Fibroblast of pulmonary artery (primary cell): ENCODE data around the gene AAR2.

Experiments
- DNase-seq: peaks from one replicate; pipeline ENCODE4 v3.0.0-alpha.2; 2010; ENCODE audit warnings: low read depth
- H3K4me3 ChIP-seq: replicated peaks from 2 replicates; pipeline ENCODE4 v1.5.1; 2011; ENCODE audit warnings: low read depth, mild to moderate bottlenecking, control low read depth, low read length, moderate library complexity
- TF ChIP-seq, protein P1 (sequence below): IDR thresholded peaks from 2 replicates; pipeline ENCODE4 v1.5.1; 2011; ENCODE audit warnings: mild to moderate bottlenecking, control low read depth, low read length, inconsistent platforms; ENCODE audit errors: missing control alignments

AAR2 gene

GRCh38 chr20:36235892-36236785, at the start of gene AAR2:
Gene AAR2 (plus strand): TSS chr20:36236478. CDS start chr20:36239869, 3,391 bp downstream.
- DNase-seq, result peak; percentile 84
- TF ChIP-seq, protein P1, sequence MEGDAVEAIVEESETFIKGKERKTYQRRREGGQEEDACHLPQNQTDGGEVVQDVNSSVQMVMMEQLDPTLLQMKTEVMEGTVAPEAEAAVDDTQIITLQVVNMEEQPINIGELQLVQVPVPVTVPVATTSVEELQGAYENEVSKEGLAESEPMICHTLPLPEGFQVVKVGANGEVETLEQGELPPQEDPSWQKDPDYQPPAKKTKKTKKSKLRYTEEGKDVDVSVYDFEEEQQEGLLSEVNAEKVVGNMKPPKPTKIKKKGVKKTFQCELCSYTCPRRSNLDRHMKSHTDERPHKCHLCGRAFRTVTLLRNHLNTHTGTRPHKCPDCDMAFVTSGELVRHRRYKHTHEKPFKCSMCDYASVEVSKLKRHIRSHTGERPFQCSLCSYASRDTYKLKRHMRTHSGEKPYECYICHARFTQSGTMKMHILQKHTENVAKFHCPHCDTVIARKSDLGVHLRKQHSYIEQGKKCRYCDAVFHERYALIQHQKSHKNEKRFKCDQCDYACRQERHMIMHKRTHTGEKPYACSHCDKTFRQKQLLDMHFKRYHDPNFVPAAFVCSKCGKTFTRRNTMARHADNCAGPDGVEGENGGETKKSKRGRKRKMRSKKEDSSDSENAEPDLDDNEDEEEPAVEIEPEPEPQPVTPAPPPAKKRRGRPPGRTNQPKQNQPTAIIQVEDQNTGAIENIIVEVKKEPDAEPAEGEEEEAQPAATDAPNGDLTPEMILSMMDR, result no peak
- H3K4me3 ChIP-seq, result peak within 1 kb of the TSS; percentile 96

GRCh38 chr20:36193977-36194712, 42.1 kb upstream of the AAR2 start:
- TF ChIP-seq, protein P1, result no peak
- DNase-seq, result no peak

GRCh38 chr20:36196676-36197075, 39.6 kb upstream of the AAR2 start:
- H3K4me3 ChIP-seq, result no peak overlapping the region
- DNase-seq, result no peak
- TF ChIP-seq, protein P1, result no peak

More at GRCh38 chr20:36193977-36194712, 42.1 kb upstream of the AAR2 start:
- H3K4me3 ChIP-seq, result no peak overlapping the region

DNA sequence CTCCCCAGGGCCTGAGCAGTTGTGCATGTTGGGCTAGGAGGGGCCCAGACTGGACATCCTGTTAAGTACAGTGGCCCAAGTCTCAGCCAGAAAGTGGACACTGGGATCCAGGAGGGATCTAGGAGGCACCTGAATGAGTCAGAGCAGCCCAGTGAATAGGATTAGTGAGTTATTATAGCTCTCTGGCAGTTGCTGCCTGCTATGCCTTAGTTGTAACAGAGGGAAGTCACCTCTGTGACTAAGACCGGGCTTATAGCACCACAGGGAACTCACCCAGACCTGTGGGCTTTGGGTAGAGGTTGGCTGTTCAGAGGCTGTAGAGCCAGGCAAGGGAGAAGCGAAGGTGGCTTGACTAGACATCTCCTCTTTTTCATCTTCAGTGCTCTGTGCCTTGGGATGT, 39.0 kb upstream of the AAR2 start:
- TF ChIP-seq, protein P1, result no peak
- DNase-seq, result no peak
- no peak overlapping the region for H3K4me3 ChIP-seq

DNA sequence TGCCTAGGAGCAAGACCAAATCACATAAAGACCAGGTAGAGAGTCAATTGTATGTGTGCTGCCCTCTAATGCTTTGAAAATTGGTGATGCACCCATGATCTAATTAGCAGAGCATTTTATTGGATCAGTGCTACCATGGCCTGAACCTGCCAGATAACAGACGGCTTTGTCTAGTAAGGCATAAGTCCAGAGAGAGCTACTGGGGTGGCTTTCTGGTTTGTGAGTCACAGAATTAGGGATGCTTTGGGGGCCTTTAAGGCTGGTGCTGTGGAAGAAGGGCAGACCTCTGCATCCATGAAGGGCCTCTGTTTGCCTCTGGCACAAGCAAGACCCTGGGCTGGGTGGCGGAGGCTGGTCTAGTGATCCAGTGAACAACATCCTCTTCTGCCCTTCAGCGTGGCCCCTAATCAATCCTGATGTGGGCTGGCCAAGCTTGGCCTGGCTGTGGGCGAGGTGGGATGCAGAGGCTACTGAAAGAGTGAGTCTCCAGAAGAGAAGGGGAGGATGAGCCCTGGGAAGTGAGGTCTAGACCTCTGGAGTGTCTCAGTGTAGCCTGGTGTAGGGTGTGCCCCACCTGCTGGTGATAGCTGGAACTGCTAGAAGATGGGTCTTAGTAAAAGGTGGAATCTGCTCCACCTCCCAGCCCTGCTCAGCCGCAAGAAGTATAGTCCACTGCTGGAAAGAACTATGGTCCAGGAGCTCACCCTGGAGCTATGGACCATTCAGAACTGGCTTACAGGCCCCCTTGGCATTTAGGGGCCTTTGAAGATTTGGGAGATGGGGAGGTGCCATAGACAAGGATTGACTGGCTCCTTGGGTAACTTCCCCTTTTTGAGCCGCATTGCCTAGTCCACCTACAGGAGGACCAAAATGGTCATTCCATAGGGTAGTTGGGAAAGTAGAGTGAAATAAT, 36.7 kb upstream of the AAR2 start:
- DNase-seq, result peak; percentile 87

GRCh38 chr20:36200451-36200850, 35.8 kb upstream of the AAR2 start:
- no peak for DNase-seq
- TF ChIP-seq, protein P1, result no peak
- no peak overlapping the region for H3K4me3 ChIP-seq

More for the DNA sequence above, 36.7 kb upstream of the AAR2 start:
- TF ChIP-seq, protein P1, result peak; percentile 99
- H3K4me3 ChIP-seq, result no peak overlapping the region
